Measurements from ENCODE around the gene CCL28.

- TF ChIP-seq REST (IDR thresholded peaks at IDR 0.05; ENCODE audit: unreplicated experiment) (no peak), CTCF (conservative IDR thresholded peaks at IDR 0.05; ENCODE audit: low read depth in 2 of 2) (no peak), POLR2AphosphoS5 (IDR thresholded peaks at IDR 0.05; ENCODE audit: low read depth) (no peak), ZNF331 (CRISPR knock-in tag; IDR thresholded peaks at IDR 0.05; ENCODE audit: low read depth) (no peak), ZNF114 (CRISPR knock-in tag; IDR thresholded peaks at IDR 0.05) (no peak), JUNB (IDR thresholded peaks at IDR 0.05; ENCODE audit: unreplicated experiment) (no peak), STAT1 (IDR thresholded peaks at IDR 0.05; ENCODE audit: unreplicated experiment) (no peak)
Observed at GRCh38 chr5:43367453-43367852, 44.7 kb downstream of the CCL28 start.
